KMS-11 (cell line): ENCODE measurements around the gene LAMB4.

ENCODE experiments used
- H2AFZ ChIP-seq: fragments of 200-600 bp; sonication (generic); 2 replicates; pipeline ENCODE4 v1.6.1; 2016; ENCODE audit warnings: antibody characterized with exemption, mixed run types, low read depth
- H3K27ac ChIP-seq: fragments of 200-600 bp; sonication (generic); 2 replicates; pipeline ENCODE4 v1.6.1; 2016; ENCODE audit warnings: mild to moderate bottlenecking, mixed run types
- H3K27me3 ChIP-seq: fragments of 200-600 bp; sonication (generic); 2 replicates; pipeline ENCODE4 v1.6.1; 2017; ENCODE audit warnings: mild to moderate bottlenecking, low read depth, mixed run types, moderate library complexity; ENCODE audit not compliant: insufficient read depth
- H3K36me3 ChIP-seq: fragments of 200-600 bp; sonication (generic); 2 replicates; pipeline ENCODE4 v1.6.1; 2017; ENCODE audit warnings: mild to moderate bottlenecking, mixed run types; ENCODE audit not compliant: insufficient read depth
- H3K4me1 ChIP-seq: fragments of 200-600 bp; sonication (generic); 2 replicates; pipeline ENCODE4 v1.6.1; 2016; ENCODE audit warnings: mild to moderate bottlenecking, low read depth, mixed run types; ENCODE audit not compliant: poor library complexity, severe bottlenecking
- H3K4me2 ChIP-seq: fragments of 200-600 bp; sonication (generic); 2 replicates; pipeline ENCODE4 v1.7.0; 2016; ENCODE audit warnings: mild to moderate bottlenecking, mixed run types
- H3K4me3 ChIP-seq: fragments of 200-600 bp; sonication (generic); IDR thresholded peaks from 2 replicates; pipeline ENCODE4 v1.6.1; 2017; ENCODE audit warnings: low read depth, low read length, mixed read lengths; ENCODE audit not compliant: insufficient read depth
- H3K79me2 ChIP-seq: fragments of 200-600 bp; sonication (generic); 2 replicates; pipeline ENCODE4 v1.6.1; 2016; ENCODE audit warnings: low read depth, mixed run types; ENCODE audit not compliant: insufficient read depth
- H3K9ac ChIP-seq: fragments of 200-600 bp; sonication (generic); 2 replicates; pipeline ENCODE4 v1.6.1; 2016; ENCODE audit warnings: mild to moderate bottlenecking, mixed run types
- H4K20me1 ChIP-seq: fragments of 200-600 bp; sonication (generic); 2 replicates; pipeline ENCODE4 v1.6.1; 2016; ENCODE audit warnings: mild to moderate bottlenecking, mixed run types; ENCODE audit not compliant: insufficient read depth
- CTCF ChIP-seq: fragments of 200-600 bp; sonication (generic); conservative IDR thresholded peaks from 2 replicates; pipeline ENCODE4 v1.6.1; 2017; ENCODE audit warnings: low read depth, mild to moderate bottlenecking, antibody characterized with exemption, low read length, moderate library complexity, mixed read lengths

Gene LAMB4

GRCh38 chr7:108118959-108119358 lies 11.2 kb downstream of the LAMB4 start:
- H3K4me3 ChIP-seq: no peak overlapping the region
- H3K36me3 ChIP-seq: no peaks in the 10 kb centered on the region
- H3K27me3 ChIP-seq: no peaks in the 10 kb centered on the region
- no peak overlapping the region for H2AFZ ChIP-seq
- no peak overlapping the region for H3K4me2 ChIP-seq
- no peaks in the 10 kb centered on the region for H3K79me2 ChIP-seq
- H3K4me1 ChIP-seq: no peaks in the 10 kb centered on the region
- no peak overlapping the region for H3K9ac ChIP-seq
- H3K27ac ChIP-seq: no peak overlapping the region
- H4K20me1 ChIP-seq: no peaks in the 10 kb centered on the region
- TF ChIP-seq CTCF: no peak

- Histone ChIP-seq H2AFZ (no peak overlapping the region), H3K4me2 (no peak overlapping the region), H3K79me2 (no peaks in the 10 kb centered on the region), H3K27me3 (no peaks in the 10 kb centered on the region), H3K4me3 (no peak overlapping the region), H3K27ac (no peak overlapping the region), H4K20me1 (no peaks in the 10 kb centered on the region), H3K4me1 (peaks cover 6% of the 10 kb centered on the region), H3K9ac (no peak overlapping the region), H3K36me3 (no peaks in the 10 kb centered on the region)
- peak; percentile 97 for TF ChIP-seq CTCF
Observed at GRCh38 chr7:108114117-108114841, 15.9 kb downstream of the LAMB4 start.

- no peak overlapping the region for H3K9ac ChIP-seq
- no peaks in the 10 kb centered on the region; the same call in 1 of the 2 replicates for H4K20me1 ChIP-seq
- H2AFZ ChIP-seq: no peak overlapping the region
- H3K36me3 ChIP-seq: no peaks in the 10 kb centered on the region
- no peak overlapping the region for H3K4me2 ChIP-seq
- no peak overlapping the region for H3K27ac ChIP-seq
- no peak for TF ChIP-seq CTCF
- H3K4me1 ChIP-seq: peaks cover 7% of the 10 kb centered on the region
- H3K4me3 ChIP-seq: no peak overlapping the region
- H3K27me3 ChIP-seq: no peaks in the 10 kb centered on the region
- H3K79me2 ChIP-seq: no peaks in the 10 kb centered on the region
Observed at GRCh38 chr7:108112683-108113082, 17.5 kb downstream of the LAMB4 start.

GRCh38 chr7:108109221-108109908 lies 20.8 kb downstream of the LAMB4 start:
- no peak overlapping the region for H3K9ac ChIP-seq
- peak overlapping the region; percentile 32; the same call in 1 of the 2 replicates for H2AFZ ChIP-seq
- H3K4me2 ChIP-seq: no peak overlapping the region
- no peak overlapping the region for H3K27ac ChIP-seq
- H3K4me3 ChIP-seq: no peak overlapping the region
- H3K27me3 ChIP-seq: no peaks in the 10 kb centered on the region
- H4K20me1 ChIP-seq: no peaks in the 10 kb centered on the region; the same call in 1 of the 2 replicates
- H3K79me2 ChIP-seq: no peaks in the 10 kb centered on the region
- H3K4me1 ChIP-seq: peaks cover 7% of the 10 kb centered on the region
- no peaks in the 10 kb centered on the region for H3K36me3 ChIP-seq
- TF ChIP-seq CTCF: peak; percentile 79
